ENCODE data around the gene PHACTR3.
A peak's percentile ranks its signal among the peaks of the same experiment; 100 is the strongest.

PHACTR3 gene

DNA sequence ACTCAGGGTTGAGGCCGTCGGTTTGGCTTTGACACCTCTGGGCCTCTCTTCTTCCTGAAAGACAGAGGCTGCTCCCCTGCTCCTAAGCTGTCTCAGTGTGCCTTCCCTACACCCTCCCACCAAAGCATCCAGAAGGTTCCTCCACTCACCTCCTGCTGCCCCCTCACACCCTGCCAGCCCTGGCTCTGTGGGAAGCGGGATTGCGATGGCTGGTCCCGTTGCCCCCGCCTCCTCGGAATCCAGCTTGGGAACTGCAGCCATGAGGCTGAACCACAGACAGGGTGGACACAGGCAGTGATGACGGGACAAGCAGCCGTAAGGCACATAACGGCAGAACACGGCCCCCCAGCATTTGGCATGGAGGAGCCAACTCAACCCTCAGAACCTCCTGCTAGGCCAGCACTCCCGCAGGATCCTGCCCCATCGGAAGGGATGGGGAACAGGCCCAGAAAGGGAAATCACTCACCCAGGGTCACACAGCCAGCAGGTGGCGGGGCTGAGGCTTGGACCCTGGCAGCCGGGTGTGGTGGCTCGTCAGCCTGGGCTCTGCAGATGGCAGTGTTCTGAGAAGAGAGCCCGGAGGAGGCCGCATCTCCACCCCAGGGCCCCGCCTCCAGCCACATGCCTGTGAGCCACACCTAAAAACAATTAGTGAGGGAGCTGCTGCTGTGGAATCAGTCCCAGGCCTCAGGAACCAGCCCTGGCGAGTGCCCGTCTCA lies 139.6 kb downstream of the PHACTR3 start:
- H3K4me3 ChIP-seq (ENCODE audit: low read depth, low read length) = no peak overlapping the region
- TF ChIP-seq, protein P1, sequence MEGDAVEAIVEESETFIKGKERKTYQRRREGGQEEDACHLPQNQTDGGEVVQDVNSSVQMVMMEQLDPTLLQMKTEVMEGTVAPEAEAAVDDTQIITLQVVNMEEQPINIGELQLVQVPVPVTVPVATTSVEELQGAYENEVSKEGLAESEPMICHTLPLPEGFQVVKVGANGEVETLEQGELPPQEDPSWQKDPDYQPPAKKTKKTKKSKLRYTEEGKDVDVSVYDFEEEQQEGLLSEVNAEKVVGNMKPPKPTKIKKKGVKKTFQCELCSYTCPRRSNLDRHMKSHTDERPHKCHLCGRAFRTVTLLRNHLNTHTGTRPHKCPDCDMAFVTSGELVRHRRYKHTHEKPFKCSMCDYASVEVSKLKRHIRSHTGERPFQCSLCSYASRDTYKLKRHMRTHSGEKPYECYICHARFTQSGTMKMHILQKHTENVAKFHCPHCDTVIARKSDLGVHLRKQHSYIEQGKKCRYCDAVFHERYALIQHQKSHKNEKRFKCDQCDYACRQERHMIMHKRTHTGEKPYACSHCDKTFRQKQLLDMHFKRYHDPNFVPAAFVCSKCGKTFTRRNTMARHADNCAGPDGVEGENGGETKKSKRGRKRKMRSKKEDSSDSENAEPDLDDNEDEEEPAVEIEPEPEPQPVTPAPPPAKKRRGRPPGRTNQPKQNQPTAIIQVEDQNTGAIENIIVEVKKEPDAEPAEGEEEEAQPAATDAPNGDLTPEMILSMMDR (IDR thresholded peaks at IDR 0.05; ENCODE audit: borderline replicate concordance, insufficient read depth, low read depth, low read length) = peak; percentile 54; the same call in 1 of the 2 replicates

- H3K4me3 ChIP-seq (ENCODE audit: low read depth, low read length) = no peak overlapping the region
- TF ChIP-seq, protein P1 (IDR thresholded peaks at IDR 0.05; ENCODE audit: borderline replicate concordance, insufficient read depth, low read depth, low read length) = no peak
Observed at GRCh38 chr20:59744756-59745155, 140.4 kb downstream of the PHACTR3 start.

DNA sequence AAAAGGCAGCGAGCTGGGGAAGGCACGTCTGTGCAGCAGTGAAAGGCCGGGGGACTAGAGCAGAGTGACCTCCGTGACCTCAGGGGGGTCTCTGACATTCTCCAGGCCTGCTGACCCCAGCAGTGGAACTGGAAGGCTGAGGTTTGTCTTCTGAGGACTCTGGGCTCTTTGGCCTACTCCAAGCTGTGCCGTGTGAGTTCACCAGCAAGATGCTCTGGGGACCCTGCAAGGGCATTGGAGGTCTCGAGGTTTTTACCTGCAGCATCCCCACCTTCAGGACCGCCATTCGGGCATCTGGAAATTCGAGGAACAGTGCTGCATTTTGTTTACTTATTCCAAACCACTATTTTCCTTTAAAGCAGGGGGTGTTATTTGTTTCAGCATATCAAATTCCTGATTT lies 140.9 kb downstream of the PHACTR3 start:
- no peak overlapping the region for H3K4me3 ChIP-seq (ENCODE audit: low read depth, low read length)
- TF ChIP-seq, protein P1 (IDR thresholded peaks at IDR 0.05; ENCODE audit: borderline replicate concordance, insufficient read depth, low read depth, low read length) = no peak

DNA sequence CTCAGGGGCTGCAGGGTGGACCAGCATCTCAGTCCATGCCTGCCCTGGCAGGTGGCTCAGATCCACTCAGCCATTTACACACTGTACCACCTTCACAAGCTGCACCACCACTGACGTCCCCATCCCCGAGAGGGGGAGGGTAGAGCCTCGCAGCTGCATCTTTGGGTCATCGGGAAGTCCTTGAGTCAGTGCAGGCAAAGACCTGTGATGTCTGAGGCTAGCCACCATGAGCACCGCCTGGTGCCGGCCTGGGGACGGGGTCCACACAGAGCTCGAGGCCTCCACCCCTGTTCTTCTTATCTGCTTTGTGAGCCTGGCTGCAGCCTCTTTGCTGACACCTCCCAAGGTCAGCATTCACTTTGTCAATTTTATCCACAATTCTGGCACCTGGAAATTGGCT lies 141.4 kb downstream of the PHACTR3 start:
- H3K4me3 ChIP-seq (ENCODE audit: low read depth, low read length) = no peak overlapping the region
- TF ChIP-seq, protein P1 (IDR thresholded peaks at IDR 0.05; ENCODE audit: borderline replicate concordance, insufficient read depth, low read depth, low read length) = no peak

GRCh38 chr20:59746155-59746554 lies 141.8 kb downstream of the PHACTR3 start:
- no peak overlapping the region for H3K4me3 ChIP-seq (ENCODE audit: low read depth, low read length)
- TF ChIP-seq, protein P1 (IDR thresholded peaks at IDR 0.05; ENCODE audit: borderline replicate concordance, insufficient read depth, low read depth, low read length) = no peak

- TF ChIP-seq, protein P1 (IDR thresholded peaks at IDR 0.05; ENCODE audit: borderline replicate concordance, insufficient read depth, low read depth, low read length) = no peak
- H3K4me3 ChIP-seq (ENCODE audit: low read depth, low read length) = no peak overlapping the region
Observed at GRCh38 chr20:59747671-59748515, 143.6 kb downstream of the PHACTR3 start.

Data from GM12875 (cell line).